ENCODE measurements around the gene CPNE8.
"Not testable (repeated sequence)": the region's sequence is repeated elsewhere in the genome, so short reads cannot be mapped to it uniquely, and the experiment has no call there.

CPNE8 gene

GRCh38 chr12:38823314-38823713 lies 82.1 kb downstream of the CPNE8 start:
- FAIRE-seq: no peak

- FAIRE-seq: no peak
Measured at GRCh38 chr12:38817942-38818341, 87.4 kb downstream of the CPNE8 start.

- no peak for FAIRE-seq
Measured at GRCh38 chr12:38813923-38814322, 91.5 kb downstream of the CPNE8 start.

- no peak for FAIRE-seq
Measured at GRCh38 chr12:38811814-38812356, 93.5 kb downstream of the CPNE8 start.

GRCh38 chr12:38809832-38810231 lies 95.6 kb downstream of the CPNE8 start:
- no peak for FAIRE-seq

- FAIRE-seq: no peak
Measured at GRCh38 chr12:38788106-38788505, 117.3 kb downstream of the CPNE8 start.

- FAIRE-seq: no peak
Measured at GRCh38 chr12:38785381-38785780, 120.0 kb downstream of the CPNE8 start.

- FAIRE-seq: no peak
Measured at GRCh38 chr12:38783304-38783703, 122.1 kb downstream of the CPNE8 start.

GRCh38 chr12:38782359-38782758 lies 123.0 kb downstream of the CPNE8 start:
- no peak for FAIRE-seq

GRCh38 chr12:38776647-38777046 lies 128.7 kb downstream of the CPNE8 start:
- no peak for FAIRE-seq

- no peak for FAIRE-seq
Measured at GRCh38 chr12:38775457-38775856, 129.9 kb downstream of the CPNE8 start.

- FAIRE-seq: no peak
Measured at GRCh38 chr12:38772437-38772836, 133.0 kb downstream of the CPNE8 start.

- no peak for FAIRE-seq
Measured at GRCh38 chr12:38771871-38772270, 133.5 kb downstream of the CPNE8 start.

GRCh38 chr12:38761636-38762342 lies 143.6 kb downstream of the CPNE8 start:
- FAIRE-seq: no peak

GRCh38 chr12:38761111-38761510 lies 144.3 kb downstream of the CPNE8 start:
- no peak for FAIRE-seq

- no peak for FAIRE-seq
Measured at GRCh38 chr12:38759621-38760020, 145.8 kb downstream of the CPNE8 start.

- FAIRE-seq: no peak
Measured at GRCh38 chr12:38746744-38747143, 158.6 kb downstream of the CPNE8 start.

GRCh38 chr12:38745601-38746000 lies 159.8 kb downstream of the CPNE8 start:
- FAIRE-seq: no peak

GRCh38 chr12:38744041-38744440 lies 161.3 kb downstream of the CPNE8 start:
- FAIRE-seq: no peak

GRCh38 chr12:38742496-38742895 lies 162.9 kb downstream of the CPNE8 start:
- FAIRE-seq: not testable (repeated sequence)

GRCh38 chr12:38736821-38737220 lies 168.6 kb downstream of the CPNE8 start:
- no peak for FAIRE-seq

GRCh38 chr12:38732761-38733160 lies 172.6 kb downstream of the CPNE8 start:
- FAIRE-seq: no peak

GRCh38 chr12:38728894-38729293 lies 176.5 kb downstream of the CPNE8 start:
- no peak for FAIRE-seq

GRCh38 chr12:38721611-38722252 lies 183.7 kb downstream of the CPNE8 start:
- FAIRE-seq: no peak

Data from islet of Langerhans (tissue), 1 donor.